Activated T-cell treated with anti-CD3 and anti-CD28 coated beads, Interleukin-2, amount 50 U/mL, for 24 hours (primary cell): ENCODE measurements around the gene AMOTL1.
"Not testable (repeated sequence)": the region's sequence is repeated elsewhere in the genome, so short reads cannot be mapped to it uniquely, and the experiment has no call there.

Experiments
- DNase-seq: peaks from one replicate; pipeline ENCODE4 v3.0.0-alpha.2; 2020
- H3K27ac Mint-ChIP-seq: 2 replicates; pipeline ENCODE4 v1.8.0; 2020; ENCODE audit warnings: mild to moderate bottlenecking, mixed read lengths
- H3K27me3 Mint-ChIP-seq: 2 replicates; pipeline ENCODE4 v1.8.0; 2020; ENCODE audit warnings: mixed read lengths
- H3K36me3 Mint-ChIP-seq: 2 replicates; pipeline ENCODE4 v1.8.0; 2020; ENCODE audit warnings: low read depth, mixed read lengths
- H3K4me1 Mint-ChIP-seq: 2 replicates; pipeline ENCODE4 v1.8.0; 2020; ENCODE audit warnings: low read depth, mixed read lengths
- H3K4me3 Mint-ChIP-seq: 2 replicates; pipeline ENCODE4 v1.8.0; 2020; ENCODE audit warnings: mild to moderate bottlenecking, moderate library complexity, mixed read lengths
- H3K9me3 Mint-ChIP-seq: 2 replicates; pipeline ENCODE4 v1.8.0; 2020; ENCODE audit warnings: mixed read lengths

The AMOTL1 gene

DNA sequence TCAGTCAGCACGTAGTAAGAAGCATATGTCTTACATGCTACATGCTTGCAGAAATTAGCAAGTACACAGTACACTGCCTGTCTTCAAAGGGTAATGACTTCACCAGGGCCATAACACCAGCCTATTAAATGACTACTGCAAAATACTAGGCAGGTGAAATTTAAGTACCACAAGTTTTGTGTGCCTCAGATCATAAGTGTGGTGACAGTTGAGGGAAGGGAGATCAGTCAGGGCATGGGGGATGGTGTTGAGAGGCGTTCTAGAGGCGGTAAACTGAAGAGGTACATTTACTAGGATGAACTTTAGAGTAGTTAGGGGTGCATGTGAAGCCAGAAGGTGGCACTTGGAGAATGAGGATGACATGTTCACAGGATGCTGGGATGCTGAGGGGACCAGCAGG lies 22.0 kb downstream of the AMOTL1 start:
- H3K4me1 Mint-ChIP-seq, result no peaks in the 10 kb centered on the region
- H3K27ac Mint-ChIP-seq, result no peak overlapping the region
- H3K4me3 Mint-ChIP-seq, result no peak overlapping the region
- DNase-seq, result no peak
- H3K36me3 Mint-ChIP-seq, result no peaks in the 10 kb centered on the region
- H3K9me3 Mint-ChIP-seq, result no peaks in the 10 kb centered on the region
- peaks cover 17% of the 10 kb centered on the region for H3K27me3 Mint-ChIP-seq

DNA sequence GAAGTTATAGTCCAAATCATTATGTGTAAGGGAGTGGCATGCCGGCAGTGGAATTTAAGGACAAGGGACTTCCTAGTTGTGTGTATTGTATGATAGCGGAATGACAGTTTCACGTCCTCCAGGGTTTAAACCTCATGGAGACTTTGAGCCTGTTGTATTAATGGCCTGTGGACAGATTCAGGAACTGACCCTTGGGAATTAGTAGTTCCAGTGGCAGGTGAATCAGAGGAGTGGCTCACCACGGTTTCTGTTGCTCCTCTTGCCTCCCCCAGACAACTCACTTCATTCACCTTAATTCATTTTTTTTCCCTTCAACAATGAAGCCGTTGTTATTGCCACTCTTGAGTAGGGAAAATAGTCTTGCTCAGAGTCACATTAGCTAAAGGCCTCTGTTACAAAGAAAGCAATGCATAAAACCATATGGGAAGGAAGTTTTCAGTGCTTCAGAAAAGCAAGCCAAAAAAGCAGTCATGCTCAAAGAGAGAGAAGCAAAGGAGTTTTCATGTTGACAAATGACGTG lies 22.6 kb downstream of the AMOTL1 start:
- peaks cover 17% of the 10 kb centered on the region for H3K27me3 Mint-ChIP-seq
- H3K36me3 Mint-ChIP-seq, result no peaks in the 10 kb centered on the region

DNA sequence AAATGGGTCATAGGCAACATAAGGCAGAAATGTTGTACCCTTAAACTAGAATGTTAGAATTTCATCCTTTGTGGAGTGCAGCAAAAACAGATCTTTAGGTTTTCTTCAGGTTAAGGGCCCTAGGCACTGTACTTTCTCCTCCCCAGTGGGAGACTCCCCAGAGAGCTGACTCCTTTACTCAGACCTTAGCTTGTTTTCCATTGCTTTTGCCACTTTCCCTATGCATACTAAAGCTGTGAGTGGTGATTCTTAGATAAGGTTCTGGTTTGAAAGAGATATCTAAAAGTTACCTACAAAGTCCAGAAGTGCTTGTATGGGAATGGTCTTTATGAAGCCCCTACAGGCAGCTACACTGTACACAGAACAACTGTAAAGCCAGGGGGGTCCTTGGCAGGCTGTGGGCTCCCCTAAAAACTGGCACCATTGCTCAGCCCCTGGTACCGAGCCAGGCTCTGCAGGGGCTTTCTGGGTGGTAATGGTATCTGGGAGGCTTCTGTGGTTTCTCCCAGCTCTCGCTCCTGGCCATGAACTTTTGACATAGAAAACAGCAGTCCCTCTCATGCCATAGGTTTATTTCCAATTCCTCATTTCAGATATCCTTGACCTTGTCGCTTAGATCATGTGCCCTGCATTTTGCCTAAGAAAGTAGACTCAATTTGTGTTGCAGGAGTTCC lies 23.2 kb downstream of the AMOTL1 start:
- no peaks in the 10 kb centered on the region for H3K9me3 Mint-ChIP-seq
- no peak for DNase-seq
- no peak overlapping the region for H3K27ac Mint-ChIP-seq
- no peaks in the 10 kb centered on the region for H3K4me1 Mint-ChIP-seq
- H3K27me3 Mint-ChIP-seq, result peaks cover 17% of the 10 kb centered on the region
- no peak overlapping the region for H3K4me3 Mint-ChIP-seq
- no peaks in the 10 kb centered on the region for H3K36me3 Mint-ChIP-seq

More for the DNA sequence above, 22.6 kb downstream of the AMOTL1 start:
- DNase-seq, result no peak
- Mint-ChIP-seq H3K27ac (no peak overlapping the region), H3K4me1 (no peaks in the 10 kb centered on the region), H3K9me3 (no peaks in the 10 kb centered on the region), H3K4me3 (no peak overlapping the region)

DNA sequence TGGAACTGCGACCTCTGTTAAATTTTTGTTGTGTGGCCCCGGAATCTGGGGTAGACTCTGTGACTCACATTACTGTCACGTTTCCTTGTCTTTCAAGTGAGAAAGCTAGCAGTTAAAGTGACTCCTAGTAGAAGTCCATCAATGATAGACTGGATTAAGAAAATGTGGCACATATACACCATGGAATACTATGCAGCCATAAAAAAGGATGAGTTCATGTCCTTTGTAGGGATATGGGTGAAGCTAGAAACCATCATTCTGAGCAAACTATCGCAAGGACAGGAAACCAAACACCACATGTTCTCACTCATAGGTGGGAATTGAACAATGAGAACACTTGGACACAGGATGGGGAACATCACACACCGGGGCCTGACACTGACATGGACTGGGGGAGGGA lies 23.8 kb downstream of the AMOTL1 start:
- not testable (repeated sequence) for H3K4me3 Mint-ChIP-seq, H3K27ac Mint-ChIP-seq, H3K9me3 Mint-ChIP-seq, H3K36me3 Mint-ChIP-seq, H3K4me1 Mint-ChIP-seq, DNase-seq
- H3K27me3 Mint-ChIP-seq, result peaks cover 17% of the 10 kb centered on the region

DNA sequence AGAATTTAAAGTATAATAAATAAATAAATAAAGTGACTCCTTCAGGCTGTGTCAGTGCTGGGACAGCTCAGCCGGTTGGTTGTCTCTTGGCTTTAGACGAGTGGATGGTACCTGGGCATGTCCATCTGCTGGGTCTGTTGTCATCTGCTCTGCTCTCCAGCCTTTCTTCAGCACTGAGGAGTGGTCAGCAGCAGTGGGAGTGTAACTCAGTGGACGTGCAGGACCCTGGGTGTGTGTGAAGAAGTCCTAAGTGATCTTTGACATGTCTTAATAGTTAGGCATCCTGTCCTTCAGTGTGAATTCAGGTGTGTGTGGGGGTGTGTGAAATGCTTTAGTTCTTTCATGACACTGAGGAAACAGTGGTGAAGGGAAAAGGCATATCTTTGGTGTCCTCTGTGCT lies 24.3 kb downstream of the AMOTL1 start:
- no peaks in the 10 kb centered on the region for H3K9me3 Mint-ChIP-seq
- no peaks in the 10 kb centered on the region for H3K36me3 Mint-ChIP-seq
- DNase-seq, result no peak

DNA sequence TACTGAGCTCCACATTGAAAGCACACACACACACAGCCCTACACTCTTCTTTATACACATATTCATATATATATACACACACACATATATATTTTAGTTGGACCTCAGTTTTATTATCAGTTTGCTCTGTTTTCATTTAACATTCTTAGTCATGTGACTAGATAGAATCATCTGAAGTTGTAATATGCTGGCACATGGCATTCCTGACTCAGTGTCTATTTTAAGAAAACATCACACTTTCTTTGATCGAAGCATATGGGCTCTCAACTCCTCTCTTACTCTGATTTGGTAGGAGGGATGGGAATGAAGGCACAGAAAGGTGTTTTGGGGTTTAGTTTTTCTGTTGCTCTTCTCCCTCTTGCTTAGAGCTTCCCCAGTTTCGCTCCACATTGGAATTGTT lies 24.8 kb downstream of the AMOTL1 start:
- DNase-seq, result no peak
- Mint-ChIP-seq H3K4me3 (no peak overlapping the region), H3K27ac (no peak overlapping the region), H3K4me1 (no peaks in the 10 kb centered on the region), H3K36me3 (no peaks in the 10 kb centered on the region), H3K27me3 (peaks cover 17% of the 10 kb centered on the region), H3K9me3 (no peaks in the 10 kb centered on the region)

More for the DNA sequence above, 24.3 kb downstream of the AMOTL1 start:
- H3K4me1 Mint-ChIP-seq, result no peaks in the 10 kb centered on the region
- H3K27me3 Mint-ChIP-seq, result peaks cover 17% of the 10 kb centered on the region
- no peak overlapping the region for H3K4me3 Mint-ChIP-seq
- H3K27ac Mint-ChIP-seq, result no peak overlapping the region

DNA sequence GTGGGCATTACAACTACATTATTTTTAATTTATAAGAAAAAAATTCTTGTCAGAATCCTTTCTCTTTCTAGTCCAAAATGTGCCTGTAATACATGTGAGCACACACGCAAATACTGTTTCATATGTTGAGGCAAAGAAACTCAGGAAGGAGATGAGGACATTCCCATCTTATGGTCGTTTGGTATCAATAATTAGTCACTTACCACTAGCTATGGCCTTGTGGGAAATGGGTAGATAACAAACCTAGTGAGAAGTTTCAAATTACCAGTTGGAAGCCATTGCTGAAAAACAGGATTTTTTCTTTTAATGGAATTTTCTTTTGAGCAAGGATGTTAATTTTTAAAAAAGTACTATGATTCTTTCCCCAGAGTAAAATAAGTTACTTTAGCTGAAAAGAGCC lies 25.7 kb downstream of the AMOTL1 start:
- no peak overlapping the region for H3K4me3 Mint-ChIP-seq
- DNase-seq, result no peak
- peaks cover 17% of the 10 kb centered on the region for H3K27me3 Mint-ChIP-seq
- no peaks in the 10 kb centered on the region for H3K36me3 Mint-ChIP-seq
- H3K4me1 Mint-ChIP-seq, result no peaks in the 10 kb centered on the region
- no peak overlapping the region for H3K27ac Mint-ChIP-seq
- no peaks in the 10 kb centered on the region for H3K9me3 Mint-ChIP-seq

DNA sequence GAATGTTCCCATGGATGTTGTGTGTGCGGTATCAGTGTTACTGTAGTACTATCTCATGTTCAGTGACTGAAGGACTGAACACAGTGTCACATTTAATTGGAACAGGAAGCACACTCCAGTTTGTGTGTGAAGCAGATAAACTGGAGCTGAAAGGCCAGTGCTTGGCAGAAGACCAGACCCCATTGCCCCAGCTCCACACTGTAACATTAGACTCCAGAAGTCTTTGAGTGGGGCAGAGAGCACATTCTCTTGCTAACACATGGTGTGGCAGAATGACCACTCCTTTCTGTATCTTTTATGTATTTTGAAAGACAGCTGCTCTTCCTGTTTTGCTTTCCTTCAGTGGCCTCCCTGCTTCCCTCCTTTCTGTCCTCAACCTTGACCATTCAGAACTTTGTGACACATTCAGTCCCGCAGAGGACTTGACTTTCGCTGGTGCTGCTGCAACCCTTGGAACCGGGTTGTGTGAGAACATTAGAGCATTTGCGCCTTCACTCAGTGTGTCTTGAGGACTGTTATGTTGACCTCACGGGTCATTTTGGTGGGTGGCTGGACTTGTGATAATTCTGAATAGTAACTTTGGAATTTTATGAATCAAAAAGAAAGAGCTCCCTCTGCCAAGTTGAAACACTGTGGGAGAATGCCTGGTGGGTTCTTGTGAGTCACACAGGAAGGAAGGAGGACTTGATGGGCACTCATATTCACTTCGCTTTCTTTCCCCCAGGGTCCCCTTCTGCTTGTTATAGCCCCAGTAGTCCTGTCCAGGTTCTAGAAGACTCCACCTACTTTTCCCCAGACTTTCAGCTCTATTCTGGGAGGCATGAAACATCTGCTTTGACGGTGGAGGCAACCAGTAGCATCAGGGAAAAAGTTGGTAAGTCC lies 26.4 kb downstream of the AMOTL1 start:
- H3K9me3 Mint-ChIP-seq, result no peaks in the 10 kb centered on the region
- H3K4me3 Mint-ChIP-seq, result no peak overlapping the region
- H3K36me3 Mint-ChIP-seq, result no peaks in the 10 kb centered on the region
- no peak for DNase-seq
- H3K27ac Mint-ChIP-seq, result no peak overlapping the region
- H3K4me1 Mint-ChIP-seq, result no peaks in the 10 kb centered on the region
- peaks cover 17% of the 10 kb centered on the region for H3K27me3 Mint-ChIP-seq

DNA sequence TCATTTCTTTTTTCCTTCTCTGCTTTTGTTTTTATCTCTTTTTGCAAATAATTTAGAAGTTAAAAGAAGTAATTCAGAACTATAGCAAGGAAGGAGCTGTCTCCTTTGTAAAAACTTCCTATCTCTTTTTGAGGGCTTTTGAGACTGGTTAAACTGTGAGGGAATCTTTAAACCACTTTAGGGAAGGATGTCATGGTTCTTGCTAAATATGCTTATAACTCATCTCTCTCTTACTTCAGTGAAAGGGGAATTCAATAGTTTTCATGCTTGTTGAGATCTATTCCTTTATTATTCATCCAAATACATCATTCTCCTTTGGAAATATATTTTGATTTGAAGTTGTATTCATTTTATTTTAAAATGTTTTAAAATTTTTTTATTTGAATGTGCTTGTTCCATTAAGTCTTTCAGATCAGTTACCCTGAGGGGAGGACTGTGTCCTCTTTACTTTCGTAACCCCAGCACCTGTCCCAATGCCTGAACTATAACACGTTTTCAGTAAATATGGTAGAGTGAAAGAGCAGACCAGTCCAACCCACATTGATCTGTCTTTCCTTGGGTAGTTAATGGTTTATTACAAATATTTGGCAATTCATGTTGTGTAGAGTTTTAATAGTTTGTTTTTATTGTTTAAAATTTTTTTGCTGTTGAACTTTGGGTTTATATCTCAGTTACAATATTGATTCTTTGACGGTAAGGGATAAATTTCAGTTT lies 27.5 kb downstream of the AMOTL1 start:
- DNase-seq, result no peak
- Mint-ChIP-seq H3K4me1 (no peaks in the 10 kb centered on the region), H3K36me3 (no peaks in the 10 kb centered on the region), H3K4me3 (no peak overlapping the region), H3K27me3 (peaks cover 8% of the 10 kb centered on the region), H3K27ac (no peak overlapping the region), H3K9me3 (no peaks in the 10 kb centered on the region)

DNA sequence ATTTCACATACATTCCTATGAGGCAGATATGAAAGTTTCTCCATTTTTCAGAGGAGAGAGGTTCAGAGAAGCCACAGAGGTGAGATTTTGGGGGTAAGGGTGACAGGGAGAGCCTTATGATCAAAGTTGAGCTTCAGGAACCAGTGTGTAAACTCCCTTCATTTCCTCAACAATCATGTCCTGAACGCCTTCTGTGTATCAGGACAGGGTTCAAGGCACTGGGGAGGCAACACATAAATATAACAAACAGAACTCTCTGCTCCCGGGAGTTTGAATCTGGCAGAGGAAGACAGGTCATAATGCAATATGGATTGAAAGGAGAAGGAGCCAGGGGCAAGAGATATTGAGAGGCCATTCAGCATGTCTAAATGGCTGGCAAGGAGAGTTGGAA lies 28.0 kb downstream of the AMOTL1 start:
- Mint-ChIP-seq H3K9me3 (no peaks in the 10 kb centered on the region), H3K4me3 (no peak overlapping the region), H3K36me3 (no peaks in the 10 kb centered on the region), H3K27me3 (peaks cover 6% of the 10 kb centered on the region), H3K27ac (no peak overlapping the region), H3K4me1 (no peaks in the 10 kb centered on the region)
- DNase-seq, result no peak

DNA sequence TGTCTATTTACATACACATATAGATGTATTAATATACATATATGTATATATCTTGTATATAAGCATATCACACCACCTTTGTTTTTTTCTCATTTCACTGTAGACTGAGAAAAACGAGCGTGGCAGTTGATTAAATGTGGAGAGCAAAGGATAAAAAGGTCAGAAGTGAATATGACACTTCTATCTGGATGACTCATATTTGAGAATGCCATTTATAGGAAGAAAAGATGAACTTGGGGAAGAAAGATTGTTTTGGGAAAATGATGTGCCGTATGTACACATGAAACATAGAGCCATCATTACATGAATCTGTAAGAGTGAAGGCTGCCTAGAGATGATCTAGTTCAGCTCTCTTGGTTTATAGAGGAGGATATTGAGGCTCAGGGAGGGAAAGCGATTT lies 28.7 kb downstream of the AMOTL1 start:
- Mint-ChIP-seq H3K27ac (no peak overlapping the region), H3K4me3 (no peak overlapping the region)

DNA sequence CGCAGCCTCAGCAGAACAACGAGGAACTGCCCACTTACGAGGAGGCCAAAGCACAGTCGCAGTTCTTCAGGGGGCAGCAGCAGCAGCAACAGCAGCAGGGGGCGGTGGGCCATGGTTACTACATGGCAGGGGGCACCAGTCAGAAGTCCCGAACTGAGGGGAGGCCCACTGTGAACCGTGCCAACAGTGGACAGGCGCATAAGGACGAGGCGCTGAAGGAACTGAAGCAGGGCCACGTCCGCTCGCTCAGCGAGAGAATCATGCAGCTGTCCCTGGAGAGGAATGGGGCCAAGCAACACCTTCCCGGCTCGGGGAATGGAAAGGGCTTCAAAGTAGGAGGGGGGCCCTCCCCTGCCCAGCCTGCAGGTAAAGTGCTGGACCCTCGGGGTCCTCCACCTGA lies 31.6 kb downstream of the AMOTL1 start:
- no peaks in the 10 kb centered on the region for H3K9me3 Mint-ChIP-seq

More for the DNA sequence above, 28.7 kb downstream of the AMOTL1 start:
- Mint-ChIP-seq H3K9me3 (no peaks in the 10 kb centered on the region), H3K27me3 (peaks cover 4% of the 10 kb centered on the region), H3K4me1 (no peaks in the 10 kb centered on the region), H3K36me3 (no peaks in the 10 kb centered on the region)
- DNase-seq, result no peak

DNA sequence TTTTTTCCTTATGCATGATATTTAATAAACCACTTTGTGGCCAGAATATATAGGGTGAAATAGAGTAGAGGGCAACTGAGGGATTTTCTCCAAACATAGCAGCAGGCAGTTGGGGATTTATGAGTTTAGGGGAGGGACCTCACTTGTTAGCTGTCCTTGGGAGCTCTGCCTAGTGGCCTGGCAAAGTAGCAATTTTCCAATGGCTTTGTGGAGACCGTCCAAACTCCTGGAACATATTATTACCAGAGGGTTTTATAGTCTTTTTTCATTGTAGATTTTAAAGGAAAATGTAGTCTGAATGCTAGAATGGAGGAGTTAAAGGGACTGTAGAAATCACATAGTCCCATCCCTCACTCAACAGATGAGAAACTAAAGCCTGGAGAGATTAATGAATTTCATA lies 32.3 kb downstream of the AMOTL1 start:
- no peak for DNase-seq

More for the DNA sequence above, 31.6 kb downstream of the AMOTL1 start:
- Mint-ChIP-seq H3K4me1 (no peaks in the 10 kb centered on the region), H3K27ac (no peak overlapping the region), H3K4me3 (no peak overlapping the region), H3K27me3 (no peaks in the 10 kb centered on the region), H3K36me3 (no peaks in the 10 kb centered on the region)
- DNase-seq, result no peak

DNA sequence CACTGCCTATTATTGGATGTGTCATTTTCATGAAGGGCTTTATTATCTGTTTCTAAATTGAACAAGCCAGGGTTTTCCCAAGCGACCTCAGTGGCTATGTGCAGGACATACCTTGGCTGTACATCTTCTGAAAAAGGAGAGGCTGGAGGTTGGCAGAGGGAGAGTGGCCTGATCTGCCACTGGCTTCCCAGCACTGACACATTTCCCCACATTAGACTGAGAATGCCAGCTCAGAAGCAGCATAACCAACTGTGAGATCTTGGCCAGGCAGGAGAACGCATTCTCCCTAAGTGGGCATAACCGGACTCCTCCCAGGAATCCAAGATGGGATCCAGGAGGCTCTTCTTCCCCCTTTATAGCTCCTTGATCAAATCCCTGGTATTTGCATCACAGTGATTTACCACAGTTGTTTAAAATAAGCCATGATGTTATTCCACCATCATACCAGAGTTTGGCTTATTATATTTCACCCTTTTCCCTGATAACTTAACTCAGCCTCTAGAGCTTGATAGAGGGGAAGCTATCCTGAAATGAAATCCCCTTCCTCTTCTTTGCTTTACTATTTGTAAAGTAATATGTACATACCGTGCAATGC lies 33.8 kb downstream of the AMOTL1 start:
- H3K9me3 Mint-ChIP-seq, result no peaks in the 10 kb centered on the region
- no peaks in the 10 kb centered on the region for H3K27me3 Mint-ChIP-seq
- DNase-seq, result no peak

More for the DNA sequence above, 32.3 kb downstream of the AMOTL1 start:
- H3K4me1 Mint-ChIP-seq, result no peaks in the 10 kb centered on the region
- H3K27ac Mint-ChIP-seq, result no peak overlapping the region
- H3K9me3 Mint-ChIP-seq, result no peaks in the 10 kb centered on the region
- H3K27me3 Mint-ChIP-seq, result no peaks in the 10 kb centered on the region
- no peaks in the 10 kb centered on the region for H3K36me3 Mint-ChIP-seq
- H3K4me3 Mint-ChIP-seq, result no peak overlapping the region

More for the DNA sequence above, 33.8 kb downstream of the AMOTL1 start:
- H3K4me1 Mint-ChIP-seq, result no peaks in the 10 kb centered on the region
- no peak overlapping the region for H3K27ac Mint-ChIP-seq
- no peak overlapping the region for H3K4me3 Mint-ChIP-seq
- no peaks in the 10 kb centered on the region for H3K36me3 Mint-ChIP-seq
